Measurements from ENCODE around the gene SVEP1.

GRCh38 chr9:110465190-110465589, 114.4 kb downstream of the SVEP1 start:
- TF ChIP-seq CTCF (optimal IDR thresholded peaks at IDR 0.05 in 1 of 3, IDR thresholded peaks at IDR 0.05 in 1 of 3, conservative IDR thresholded peaks at IDR 0.05 in 1 of 3; ENCODE audit: extremely low read depth in 1 of 3, insufficient read depth in 2 of 3, low read length in 3 of 3) (no peak), EZH2 (IDR thresholded peaks at IDR 0.05; ENCODE audit: low read length) (no peak)

Data from keratinocyte (primary cell).